NCI-H2081 treated with DMSO at 0.1 percent for 48 hours (cell line): ENCODE data around the gene SLC1A2.

Source experiments
- DNase-seq: peaks from one replicate; lab custom pipeline; 2025; lab: John Stamatoyannopoulos, UW

The SLC1A2 gene

GRCh38 chr11:35348898-35349687, 70.3 kb downstream of the SLC1A2 start:
- DNase-seq, result no peak

GRCh38 chr11:35347921-35348331, 71.4 kb downstream of the SLC1A2 start:
- no peak for DNase-seq

- no peak for DNase-seq
Measured at GRCh38 chr11:35347173-35347878, 72.0 kb downstream of the SLC1A2 start.

- DNase-seq, result no peak
Measured at GRCh38 chr11:35346472-35347156, 72.7 kb downstream of the SLC1A2 start.

- DNase-seq, result no peak
Measured at GRCh38 chr11:35344681-35345574, 74.4 kb downstream of the SLC1A2 start.

GRCh38 chr11:35343033-35343598, 76.2 kb downstream of the SLC1A2 start:
- DNase-seq, result no peak

GRCh38 chr11:35340715-35341114, 78.6 kb downstream of the SLC1A2 start:
- no peak for DNase-seq

GRCh38 chr11:35340071-35340470, 79.3 kb downstream of the SLC1A2 start:
- no peak for DNase-seq

- DNase-seq, result no peak
Measured at GRCh38 chr11:35338921-35339320, 80.4 kb downstream of the SLC1A2 start.

GRCh38 chr11:35337914-35338305, 81.4 kb downstream of the SLC1A2 start:
- DNase-seq, result no peak

GRCh38 chr11:35337136-35337913, 82.0 kb downstream of the SLC1A2 start:
- DNase-seq, result no peak

- no peak for DNase-seq
Measured at GRCh38 chr11:35336726-35337125, 82.6 kb downstream of the SLC1A2 start.

GRCh38 chr11:35335226-35335625, 84.1 kb downstream of the SLC1A2 start:
- no peak for DNase-seq

GRCh38 chr11:35334385-35335090, 84.8 kb downstream of the SLC1A2 start:
- no peak for DNase-seq

- no peak for DNase-seq
Measured at GRCh38 chr11:35332524-35332923, 86.8 kb downstream of the SLC1A2 start.

GRCh38 chr11:35330931-35331330, 88.4 kb downstream of the SLC1A2 start:
- DNase-seq, result no peak

GRCh38 chr11:35330156-35330889, 89.0 kb downstream of the SLC1A2 start:
- no peak for DNase-seq

GRCh38 chr11:35327829-35328228, 91.5 kb downstream of the SLC1A2 start:
- DNase-seq, result no peak

- DNase-seq, result no peak
Measured at GRCh38 chr11:35326266-35326879, 93.0 kb downstream of the SLC1A2 start.
